Measurements from ENCODE around the gene CDH23. TPM values are rescaled to one million over a fixed set of nuclear protein-coding genes. Genes with fewer than 3 reads are reported as not detected.

Gene CDH23
- total RNA-seq, 1 experiment from 2014 or later, result 2.9 TPM

- H3K27me3 Mint-ChIP-seq (ENCODE audit: low read depth), result no peaks in the 10 kb centered on the region
- TF ChIP-seq SMAD3 (CRISPR knock-in tag; IDR thresholded peaks at IDR 0.05; ENCODE audit: borderline replicate concordance) (no peak), ZBTB43 (CRISPR knock-in tag; IDR thresholded peaks at IDR 0.05) (no peak), ZNF425 (CRISPR knock-in tag; conservative IDR thresholded peaks at IDR 0.05) (no peak), STAT6 (CRISPR knock-in tag; conservative IDR thresholded peaks at IDR 0.05; ENCODE audit: low read depth) (no peak), ZBTB21 (CRISPR knock-in tag; IDR thresholded peaks at IDR 0.05; ENCODE audit: borderline replicate concordance) (no peak), ZNF138 (CRISPR knock-in tag; conservative IDR thresholded peaks at IDR 0.05) (no peak), ZNF396 (CRISPR knock-in tag; IDR thresholded peaks at IDR 0.05; ENCODE audit: borderline replicate concordance) (no peak), ATF1 (CRISPR knock-in tag; IDR thresholded peaks at IDR 0.05) (no peak), ATF2 (CRISPR knock-in tag; IDR thresholded peaks at IDR 0.05; ENCODE audit: borderline replicate concordance, low read depth) (no peak)
- H3K27ac Mint-ChIP-seq, result no peak overlapping the region
- POLR2A ChIA-PET, result no interaction called here
- H3K9me3 Mint-ChIP-seq, result no peaks in the 10 kb centered on the region
- DNase-seq (ENCODE audit: low spot score) (no peak), ATAC-seq (no peak)
- no peak overlapping the region for H3K4me3 Mint-ChIP-seq
- CTCF ChIA-PET, result interaction anchor here (0.6 to 2.5 kb wide), 20 partner anchors 10 to 186 kb away, joined by 3 to 19 read pairs (median 4); partner anchors contain the start of gene CDH23
- H3K36me3 Mint-ChIP-seq, result no peaks in the 10 kb centered on the region
- H3K4me1 Mint-ChIP-seq, result peaks cover 9% of the 10 kb centered on the region; the same call in 1 of the 2 replicates
Measured at GRCh38 chr10:71521504-71522441, 125.1 kb downstream of the CDH23 start.

- ATAC-seq, result peak; percentile 71
- TF ChIP-seq PRDM15 (CRISPR knock-in tag; IDR thresholded peaks at IDR 0.05), result no peak
- no peak for TF ChIP-seq ZBTB21 (CRISPR knock-in tag; IDR thresholded peaks at IDR 0.05; ENCODE audit: borderline replicate concordance)
- TF ChIP-seq NR3C1 (CRISPR knock-in tag; conservative IDR thresholded peaks at IDR 0.05; ENCODE audit: low read depth), result no peak
- TF ChIP-seq NFATC4 (CRISPR knock-in tag; IDR thresholded peaks at IDR 0.05), result no peak
- TF ChIP-seq FOXP1 (CRISPR knock-in tag; IDR thresholded peaks at IDR 0.05; ENCODE audit: borderline replicate concordance), result no peak
- TF ChIP-seq USF1 (CRISPR knock-in tag; IDR thresholded peaks at IDR 0.05), result no peak
- no peak for TF ChIP-seq E2F4 (CRISPR knock-in tag; IDR thresholded peaks at IDR 0.05; ENCODE audit: borderline replicate concordance, low read depth)
- no peak for TF ChIP-seq GRHL2 (CRISPR knock-in tag; IDR thresholded peaks at IDR 0.05; ENCODE audit: insufficient replicate concordance, severe bottlenecking)
- TF ChIP-seq ZNF396 (CRISPR knock-in tag; IDR thresholded peaks at IDR 0.05; ENCODE audit: borderline replicate concordance), result no peak
- TF ChIP-seq TP53 (CRISPR knock-in tag; IDR thresholded peaks at IDR 0.05), result no peak
Measured at GRCh38 chr10:71522442-71523144, 125.9 kb downstream of the CDH23 start.

More at GRCh38 chr10:71522442-71523144, 125.9 kb downstream of the CDH23 start:
- Mint-ChIP-seq H3K36me3 (no peaks in the 10 kb centered on the region), H3K9me3 (no peaks in the 10 kb centered on the region), H3K27ac (no peak overlapping the region), H3K4me1 (peaks cover 6% of the 10 kb centered on the region; the same call in 1 of the 2 replicates), H3K4me3 (no peak overlapping the region), H3K27me3 (ENCODE audit: low read depth) (no peaks in the 10 kb centered on the region)
- POLR2A ChIA-PET, result no interaction called here
- DNase-seq (ENCODE audit: low spot score), result no peak
- CTCF ChIA-PET, result interaction anchor here (0.6 to 2.5 kb wide), 20 partner anchors 11 to 186 kb away, joined by 3 to 19 read pairs (median 4); partner anchors contain the start of gene CDH23

Data from WTC11 (cell line).